ENCODE results near the gene ZNF487. TPM values are rescaled to one million over a fixed set of nuclear protein-coding genes. Genes with fewer than 3 reads are reported as not detected.

Gene ZNF487
- polyA plus RNA-seq, 3 donors from 2014 or later: 7.7 to 15.8 (median 13.0) TPM

- DNase-seq: peak; percentile 80 to 83 (median 83)
- Mint-ChIP-seq H3K27me3 (ENCODE audit: low read depth in 3 of 3) (peaks cover 9 to 30% (median 20%) of the 10 kb centered on the region in 3 donors), H3K9me3 (no peaks in the 10 kb centered on the region), H3K36me3 (peaks cover 13 to 20% (median 18%) of the 10 kb centered on the region in 3 donors), H3K4me3 (peak overlapping the region; percentile 89 to 99 (median 91)), H3K4me1 (peaks cover 81 to 90% of the 10 kb centered on the region in 2 donors), H3K27ac (peak overlapping the region; percentile 92 to 99 (median 96))
Measured at GRCh38 chr10:43396928-43397624, 39.8 kb upstream of the ZNF487 start.

- H3K27me3 Mint-ChIP-seq (ENCODE audit: low read depth in 3 of 3): peaks cover 9 to 32% (median 20%) of the 10 kb centered on the region in 3 donors
- DNase-seq: no peak
- no peaks in the 10 kb centered on the region for H3K9me3 Mint-ChIP-seq
- peak overlapping the region; percentile 92 to 99 (median 96) for H3K27ac Mint-ChIP-seq
- H3K4me1 Mint-ChIP-seq: peaks cover 88 to 93% of the 10 kb centered on the region in 2 donors
- peak overlapping the region in 2 of 5 donors; percentile 63 to 99 for H3K4me3 Mint-ChIP-seq
- H3K36me3 Mint-ChIP-seq: peaks cover 4 to 11% (median 5%) of the 10 kb centered on the region in 3 donors
Measured at GRCh38 chr10:43398939-43399319, 38.0 kb upstream of the ZNF487 start.

- no peak for DNase-seq
- peak overlapping the region; percentile 0 to 63 (median 31) for H3K4me3 Mint-ChIP-seq
- H3K27me3 Mint-ChIP-seq (ENCODE audit: low read depth in 3 of 3): peaks cover 9 to 32% (median 23%) of the 10 kb centered on the region in 3 donors
- peaks cover 93 to 95% of the 10 kb centered on the region in 2 donors for H3K4me1 Mint-ChIP-seq
- H3K27ac Mint-ChIP-seq: peak overlapping the region; percentile 92 to 99 (median 96)
- H3K9me3 Mint-ChIP-seq: no peaks in the 10 kb centered on the region
- H3K36me3 Mint-ChIP-seq: peaks cover 4 to 10% (median 6%) of the 10 kb centered on the region in 3 donors
Measured at GRCh38 chr10:43399320-43400310, 37.3 kb upstream of the ZNF487 start.

DNA sequence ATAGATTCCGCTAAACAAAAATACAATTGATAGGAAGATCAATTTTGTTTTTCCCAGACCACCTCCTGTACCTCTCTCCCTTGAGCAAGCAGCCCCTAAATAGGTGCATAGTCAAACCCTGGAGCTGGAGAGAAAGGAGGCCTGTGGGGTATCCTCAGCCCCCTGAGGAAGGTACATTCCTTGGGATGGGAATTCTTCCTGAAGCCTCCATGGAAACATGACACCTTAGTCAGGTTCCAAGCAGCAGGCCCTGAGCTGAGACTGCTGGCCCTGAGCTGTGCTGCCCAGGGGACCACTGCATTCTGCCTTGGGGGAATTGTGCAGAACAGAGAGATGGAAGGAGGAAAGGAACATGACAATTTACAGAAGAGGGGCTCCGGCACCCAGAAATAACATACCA lies 35.3 kb upstream of the ZNF487 start:
- Mint-ChIP-seq H3K4me3 (peak overlapping the region; percentile 2 to 69 (median 55)), H3K9me3 (no peaks in the 10 kb centered on the region), H3K36me3 (peaks cover 4 to 10% (median 9%) of the 10 kb centered on the region in 3 donors), H3K4me1 (peaks cover 92 to 95% of the 10 kb centered on the region in 2 donors), H3K27me3 (ENCODE audit: low read depth in 3 of 3) (peaks cover 10 to 21% (median 14%) of the 10 kb centered on the region in 3 donors), H3K27ac (peak overlapping the region; percentile 92 to 95 (median 94))
- no peak for DNase-seq

GRCh38 chr10:43402176-43402575 lies 34.7 kb upstream of the ZNF487 start:
- peaks cover 9 to 17% (median 13%) of the 10 kb centered on the region in 3 donors for H3K27me3 Mint-ChIP-seq (ENCODE audit: low read depth in 3 of 3)
- DNase-seq: no peak
- H3K27ac Mint-ChIP-seq: peak overlapping the region; percentile 92 to 95 (median 94)
- H3K4me1 Mint-ChIP-seq: peaks cover 91 to 92% of the 10 kb centered on the region in 2 donors
- peak overlapping the region; percentile 2 to 69 (median 55) for H3K4me3 Mint-ChIP-seq
- H3K9me3 Mint-ChIP-seq: no peaks in the 10 kb centered on the region
- peaks cover 4 to 10% (median 7%) of the 10 kb centered on the region in 3 donors for H3K36me3 Mint-ChIP-seq

- Mint-ChIP-seq H3K27me3 (ENCODE audit: low read depth in 3 of 3) (peaks cover 11 to 17% (median 14%) of the 10 kb centered on the region in 3 donors), H3K9me3 (no peaks in the 10 kb centered on the region), H3K36me3 (peaks cover 4 to 10% (median 5%) of the 10 kb centered on the region in 3 donors), H3K27ac (peak overlapping the region; percentile 92 to 95 (median 94)), H3K4me3 (peak overlapping the region; percentile 38 to 70 (median 65)), H3K4me1 (peaks cover 84 to 87% of the 10 kb centered on the region in 2 donors)
- DNase-seq: no peak
Measured at GRCh38 chr10:43402880-43403452, 33.9 kb upstream of the ZNF487 start.

DNA sequence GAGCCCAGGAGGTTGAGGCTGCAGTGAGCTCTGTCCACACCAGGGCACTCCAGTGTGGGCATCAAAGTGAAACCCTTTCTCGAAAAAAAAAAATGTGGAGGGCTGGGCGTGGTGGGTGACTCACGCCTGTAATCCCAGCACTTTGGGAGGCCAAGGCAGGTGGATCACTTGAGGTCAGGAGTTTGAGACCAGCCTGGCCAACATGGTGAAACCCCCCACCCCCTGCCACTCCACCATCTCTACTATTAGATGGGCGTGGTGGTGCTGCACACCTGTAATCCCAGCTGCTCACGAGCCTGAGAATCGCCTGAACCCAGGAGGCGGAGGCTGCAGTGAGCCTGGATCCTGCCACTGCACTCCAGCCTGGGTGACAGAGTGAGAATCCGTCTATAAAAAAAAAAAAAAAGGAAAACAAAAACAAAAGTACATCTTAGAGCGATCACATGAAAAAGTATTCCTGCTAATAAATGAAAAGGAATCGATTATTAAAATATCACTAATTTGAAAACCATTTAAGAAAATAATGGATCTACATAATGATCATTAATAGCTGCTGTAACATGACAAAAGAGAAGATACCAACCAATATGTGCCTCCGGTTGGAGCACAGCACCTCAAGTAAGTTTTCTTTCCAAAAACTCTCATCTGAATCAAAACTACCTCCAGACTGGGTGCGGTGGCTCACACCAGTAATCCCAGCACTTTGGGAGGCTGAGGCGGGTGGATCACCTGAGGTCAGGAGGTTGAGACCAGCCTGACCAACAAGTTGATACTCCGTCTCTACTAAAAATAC lies 32.8 kb upstream of the ZNF487 start:
- no peaks in the 10 kb centered on the region for H3K9me3 Mint-ChIP-seq
- peaks cover 20 to 25% (median 23%) of the 10 kb centered on the region in 3 donors for H3K27me3 Mint-ChIP-seq (ENCODE audit: low read depth in 3 of 3)
- peak overlapping the region; percentile 92 to 95 (median 94) for H3K27ac Mint-ChIP-seq
- H3K4me3 Mint-ChIP-seq: peak overlapping the region; percentile 81 to 100 (median 92)
- H3K36me3 Mint-ChIP-seq: peaks cover 4 to 10% (median 5%) of the 10 kb centered on the region in 3 donors
- H3K4me1 Mint-ChIP-seq: peaks cover 75 to 79% of the 10 kb centered on the region in 2 donors
- DNase-seq: no peak

GRCh38 chr10:43404704-43405084 lies 32.2 kb upstream of the ZNF487 start:
- peaks cover 4 to 5% (median 5%) of the 10 kb centered on the region in 3 donors for H3K36me3 Mint-ChIP-seq
- peaks cover 23 to 28% (median 27%) of the 10 kb centered on the region in 3 donors for H3K27me3 Mint-ChIP-seq (ENCODE audit: low read depth in 3 of 3)
- peak overlapping the region; percentile 92 to 95 (median 94) for H3K27ac Mint-ChIP-seq
- H3K4me1 Mint-ChIP-seq: peaks cover 74 to 77% of the 10 kb centered on the region in 2 donors
- no peaks in the 10 kb centered on the region for H3K9me3 Mint-ChIP-seq
- peak overlapping the region; percentile 81 to 100 (median 92) for H3K4me3 Mint-ChIP-seq
- peak; percentile 59 to 64 (median 62) for DNase-seq

DNA sequence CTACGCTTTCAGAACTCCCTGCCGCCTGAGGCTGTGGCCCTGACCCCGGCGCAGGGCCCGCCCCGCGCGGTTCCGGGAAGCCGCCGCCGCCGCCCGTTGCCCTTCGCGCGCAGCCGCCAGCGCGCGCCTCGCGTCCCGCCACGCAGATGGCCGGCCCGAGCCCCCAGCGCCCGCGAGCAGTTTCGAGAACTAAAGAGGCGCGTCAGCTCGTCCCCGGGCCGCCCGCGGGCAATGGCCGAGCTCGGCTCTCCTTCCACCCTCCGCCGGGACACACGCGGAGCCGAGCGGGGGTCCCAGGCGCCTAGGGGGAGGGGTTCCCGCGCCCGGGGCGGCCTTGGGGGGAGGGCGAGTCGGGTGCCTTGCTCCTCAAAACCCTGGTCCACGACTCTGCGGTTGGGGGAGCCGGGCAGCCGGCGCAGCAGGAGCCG lies 29.7 kb upstream of the ZNF487 start:
- Mint-ChIP-seq H3K4me3 (peak overlapping the region; percentile 97 to 100 (median 99)), H3K27me3 (ENCODE audit: low read depth in 3 of 3) (peaks cover 23 to 34% (median 29%) of the 10 kb centered on the region in 3 donors), H3K27ac (peak overlapping the region; percentile 96 to 100 (median 99)), H3K4me1 (peaks cover 58 to 64% of the 10 kb centered on the region in 2 donors), H3K9me3 (no peaks in the 10 kb centered on the region), H3K36me3 (peaks cover 0 to 5% (median 4%) of the 10 kb centered on the region in 3 donors)
- peak; percentile 67 to 73 (median 68) for DNase-seq

GRCh38 chr10:43407576-43408330 lies 29.2 kb upstream of the ZNF487 start:
- Mint-ChIP-seq H3K27me3 (ENCODE audit: low read depth in 3 of 3) (peaks cover 23 to 34% (median 29%) of the 10 kb centered on the region in 3 donors), H3K27ac (peak overlapping the region; percentile 96 to 100 (median 99)), H3K9me3 (no peaks in the 10 kb centered on the region), H3K4me3 (peak overlapping the region; percentile 97 to 100 (median 99)), H3K36me3 (peaks cover 0 to 5% (median 4%) of the 10 kb centered on the region in 3 donors), H3K4me1 (peaks cover 52 to 59% of the 10 kb centered on the region in 2 donors)
- DNase-seq: peak; percentile 81 to 85 (median 82)

GRCh38 chr10:43408331-43408709 lies 28.6 kb upstream of the ZNF487 start:
- peak overlapping the region; percentile 96 to 100 (median 99) for H3K27ac Mint-ChIP-seq
- no peak for DNase-seq
- H3K9me3 Mint-ChIP-seq: no peaks in the 10 kb centered on the region
- H3K36me3 Mint-ChIP-seq: peaks cover 0 to 5% (median 1%) of the 10 kb centered on the region in 3 donors
- peaks cover 46 to 53% of the 10 kb centered on the region in 2 donors for H3K4me1 Mint-ChIP-seq
- peaks cover 23 to 30% (median 29%) of the 10 kb centered on the region in 3 donors for H3K27me3 Mint-ChIP-seq (ENCODE audit: low read depth in 3 of 3)
- peak overlapping the region; percentile 97 to 100 (median 99) for H3K4me3 Mint-ChIP-seq
